GM19043 (cell line): ENCODE measurements around the gene GCM1.

Source experiments
- ATAC-seq: cut with Tn5 transposase; IDR thresholded peaks from one replicate; pipeline ENCODE4 v1.9.1; 2021; ENCODE audit warnings: low read depth; ENCODE audit not compliant: unreplicated experiment

Gene GCM1

GRCh38 chr6:53154071-53154470 is 5.4 kb upstream of the GCM1 start:
- no peak for ATAC-seq

DNA sequence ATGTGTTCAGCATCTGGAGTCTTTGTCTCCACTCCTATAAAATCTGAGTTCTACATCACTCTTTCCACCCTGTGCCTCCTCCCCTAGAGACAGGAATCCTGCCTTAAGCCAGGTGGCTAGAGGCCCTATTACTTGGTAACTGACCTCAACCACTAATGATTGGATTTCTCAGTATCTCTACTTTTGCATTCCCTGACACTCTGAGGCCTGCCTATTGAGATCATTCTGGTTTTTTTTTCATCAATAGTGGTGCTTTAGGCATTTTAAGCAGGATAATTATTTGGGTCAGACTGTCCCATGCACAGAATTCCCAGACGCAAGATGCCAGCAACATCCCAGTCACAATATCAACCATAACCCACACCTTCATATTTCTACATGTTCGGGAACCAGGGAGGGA is 3.9 kb upstream of the GCM1 start:
- no peak for ATAC-seq

DNA sequence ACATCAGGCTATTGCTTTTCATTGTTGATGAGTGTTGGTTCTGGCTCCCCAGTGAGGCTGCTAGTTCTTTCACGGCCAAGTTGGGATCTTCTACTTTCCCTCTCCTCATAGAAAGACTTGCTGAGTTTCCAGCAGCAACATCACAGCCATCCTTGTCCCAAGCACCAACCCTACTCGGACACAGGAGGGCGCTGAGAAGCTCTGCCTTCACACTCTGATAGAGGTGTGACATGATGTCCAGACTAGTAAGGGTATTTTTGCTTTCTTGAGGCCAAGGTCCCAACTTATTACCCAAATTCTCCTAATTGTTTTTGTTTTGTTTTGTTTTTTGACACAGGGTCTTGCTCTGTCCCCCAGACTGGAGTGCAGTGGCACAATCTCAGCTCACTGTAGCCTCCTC is 3.0 kb upstream of the GCM1 start:
- ATAC-seq, result no peak

GRCh38 chr6:53144802-53145201 is 3.8 kb downstream of the GCM1 start:
- no peak for ATAC-seq

DNA sequence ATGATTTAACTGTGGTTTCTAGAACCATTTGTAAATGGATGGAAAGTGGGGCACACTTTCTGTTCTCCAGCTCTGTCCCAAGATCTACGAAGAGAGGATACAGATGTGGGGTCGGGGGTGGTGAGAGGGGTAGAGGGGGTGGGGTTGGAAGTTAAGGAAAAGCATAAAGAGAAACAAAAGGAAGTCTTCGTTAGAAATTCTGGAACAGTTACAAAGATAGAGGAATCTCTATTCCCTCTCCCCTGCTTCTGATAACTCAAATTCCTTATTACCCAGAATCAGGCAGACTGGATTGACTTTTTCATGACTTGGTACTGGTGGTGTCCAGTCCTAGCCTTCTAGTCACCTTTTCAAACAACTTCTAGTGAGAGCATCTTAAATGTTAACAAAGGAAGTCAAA is 4.9 kb downstream of the GCM1 start:
- ATAC-seq, result no peak

GRCh38 chr6:53142810-53143209 is 5.8 kb downstream of the GCM1 start:
- no peak for ATAC-seq

DNA sequence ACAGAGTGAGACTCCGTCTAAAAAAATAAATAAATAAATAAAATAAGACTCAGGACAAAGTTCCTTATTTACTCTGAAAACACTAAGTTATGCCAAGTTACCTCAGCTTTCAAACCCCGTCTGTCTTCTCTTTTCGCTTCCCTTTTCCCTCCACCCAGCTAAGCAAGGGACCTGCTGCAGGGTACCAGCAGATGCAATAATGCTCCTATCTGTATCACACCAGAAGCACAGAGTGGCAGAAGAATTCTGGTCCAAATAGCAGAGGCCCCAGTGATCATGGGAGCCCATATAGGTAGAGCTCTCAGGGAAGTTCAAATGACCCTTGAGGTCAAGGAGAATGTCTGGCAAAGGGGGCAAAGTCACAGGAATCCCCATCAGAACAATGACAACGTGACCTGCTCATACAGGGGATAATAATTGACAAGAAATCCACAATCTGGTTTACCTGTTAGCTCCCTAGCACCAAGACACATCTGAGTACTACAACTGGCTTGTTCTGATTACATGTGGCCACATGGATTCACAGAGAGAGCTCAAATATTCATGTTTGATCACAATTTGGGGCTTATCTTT is 8.7 kb downstream of the GCM1 start:
- no peak for ATAC-seq

- no peak for ATAC-seq
Observed at GRCh38 chr6:53136000-53136609, 12.5 kb downstream of the GCM1 start.

- no peak for ATAC-seq
Observed at GRCh38 chr6:53134601-53135235, 13.9 kb downstream of the GCM1 start.

GRCh38 chr6:53133961-53134360 is 14.7 kb downstream of the GCM1 start:
- no peak for ATAC-seq

DNA sequence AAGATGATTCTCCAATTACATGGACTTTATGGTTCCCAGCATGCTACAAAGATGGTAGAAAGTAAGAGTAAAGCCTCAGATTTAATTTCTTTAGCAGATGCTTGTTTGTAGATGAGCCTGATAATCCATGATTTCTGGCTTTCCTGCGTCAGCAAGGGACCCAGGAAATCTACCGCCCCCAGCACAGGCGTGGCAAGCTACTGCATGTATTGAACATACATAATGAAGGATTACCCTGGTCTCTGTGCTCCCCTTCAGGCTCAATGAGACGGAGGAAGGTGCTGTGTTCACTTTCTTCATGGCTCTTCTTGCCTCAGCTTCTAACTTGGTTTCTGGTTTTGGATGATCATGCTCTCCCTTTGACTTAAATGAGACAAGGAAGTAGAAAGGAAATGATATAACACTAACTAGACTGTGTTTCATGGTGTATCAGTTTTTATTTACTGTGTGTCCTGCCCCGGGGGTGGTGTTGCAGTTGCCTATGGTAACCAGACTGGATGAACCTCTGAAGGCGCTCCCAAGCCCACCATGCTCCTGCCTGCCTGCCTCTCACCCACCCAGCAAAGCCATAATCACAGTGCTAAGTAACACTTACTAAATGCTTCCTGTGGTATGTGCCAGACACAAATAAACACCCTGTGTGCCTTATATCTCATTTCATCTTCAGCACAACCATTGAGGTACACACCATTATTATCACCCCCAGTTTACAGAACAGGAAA is 17.9 kb downstream of the GCM1 start:
- no peak for ATAC-seq

- no peak for ATAC-seq
Observed at GRCh38 chr6:53128842-53129241, 19.8 kb downstream of the GCM1 start.

- ATAC-seq, result no peak
Observed at GRCh38 chr6:53125276-53125675, 23.4 kb downstream of the GCM1 start.

DNA sequence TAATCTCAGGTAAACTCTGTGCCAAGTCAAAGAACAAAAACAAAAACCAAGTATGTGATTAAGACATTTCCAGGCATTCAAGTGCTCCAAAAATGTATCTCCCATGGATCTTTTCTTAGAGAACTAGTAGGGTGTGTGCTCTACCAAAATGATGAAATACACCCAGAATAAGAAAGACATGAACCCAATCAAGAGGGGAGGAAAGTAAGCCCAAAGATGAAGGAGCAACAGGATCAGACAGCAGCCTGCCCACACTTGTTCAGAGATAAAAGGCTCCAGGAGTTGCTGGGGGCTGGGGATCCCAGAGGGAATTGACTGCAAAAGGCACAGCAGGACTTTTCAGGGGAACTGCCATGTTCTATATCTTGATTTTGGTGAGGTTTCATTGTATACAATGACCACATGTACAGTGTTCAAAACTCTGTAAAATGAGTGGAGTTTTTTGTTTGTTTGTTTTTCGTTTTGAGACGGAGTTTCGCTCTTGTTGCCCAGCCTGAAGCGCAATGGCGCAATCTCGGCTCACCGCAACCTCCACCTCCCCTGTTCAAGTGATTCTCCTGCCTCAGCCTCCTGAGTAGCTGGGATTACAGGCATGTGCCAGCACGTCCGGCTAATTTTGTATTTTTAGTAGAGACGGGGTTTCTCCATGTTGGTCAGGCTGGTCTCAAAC is 24.4 kb downstream of the GCM1 start:
- ATAC-seq, result no peak

- no peak for ATAC-seq
Observed at GRCh38 chr6:53119772-53120409, 28.8 kb downstream of the GCM1 start.

- no peak for ATAC-seq
Observed at GRCh38 chr6:53119349-53119748, 29.3 kb downstream of the GCM1 start.

GRCh38 chr6:53115741-53116140 is 32.9 kb downstream of the GCM1 start:
- ATAC-seq, result no peak

DNA sequence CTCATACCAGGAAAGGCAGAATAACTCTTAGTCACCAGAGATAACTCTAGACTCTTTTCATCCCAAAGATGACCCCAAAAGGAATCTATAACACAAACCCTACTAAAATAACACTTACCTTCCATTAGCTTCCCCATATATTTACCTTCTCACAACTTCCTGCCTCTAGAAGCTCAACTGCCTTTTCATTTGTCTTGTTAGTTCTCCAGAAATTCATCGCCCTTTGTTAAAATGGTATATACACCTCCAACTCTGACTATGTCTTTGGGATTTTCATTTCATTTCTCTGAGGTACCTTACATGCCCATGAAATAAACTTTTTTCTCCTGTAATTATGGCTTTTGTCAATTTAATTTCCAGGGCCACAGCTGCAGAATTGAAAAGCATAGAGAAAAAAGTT is 33.5 kb downstream of the GCM1 start:
- no peak for ATAC-seq

- ATAC-seq, result no peak
Observed at GRCh38 chr6:53113742-53114141, 34.9 kb downstream of the GCM1 start.

GRCh38 chr6:53112871-53113270 is 35.8 kb downstream of the GCM1 start:
- ATAC-seq, result no peak

GRCh38 chr6:53112404-53112803 is 36.2 kb downstream of the GCM1 start:
- no peak for ATAC-seq
